ENCODE measurements around the gene PHLPP1. TPM values are rescaled to one million over a fixed set of nuclear protein-coding genes. Genes with fewer than 3 reads are reported as not detected.

The PHLPP1 gene
- total RNA-seq, 2 donors from 2014 or later: 8.1 to 11.6 TPM

GRCh38 chr18:62771494-62772270, 56.3 kb downstream of the PHLPP1 start:
- TF ChIP-seq CTCF (IDR thresholded peaks at IDR 0.05): no peak
- H3K4me3 ChIP-seq: no peak overlapping the region
- H3K27ac ChIP-seq: no peak overlapping the region
- peaks cover 9 to 16% of the 10 kb centered on the region in 2 donors for H3K4me1 ChIP-seq (ENCODE audit: control insufficient read depth in 1 of 2, low read depth in 2 of 2)
- no peaks in the 10 kb centered on the region for H3K9me3 ChIP-seq
- ATAC-seq (ENCODE audit: insufficient number of reproducible peaks, low FRiP score, low read depth) (no peak), DNase-seq (ENCODE audit: low spot score) (no peak)
- H3K27me3 ChIP-seq (replicated peaks; ENCODE audit: insufficient read depth): no peaks in the 10 kb centered on the region
- H3K36me3 ChIP-seq: no peaks in the 10 kb centered on the region

DNA sequence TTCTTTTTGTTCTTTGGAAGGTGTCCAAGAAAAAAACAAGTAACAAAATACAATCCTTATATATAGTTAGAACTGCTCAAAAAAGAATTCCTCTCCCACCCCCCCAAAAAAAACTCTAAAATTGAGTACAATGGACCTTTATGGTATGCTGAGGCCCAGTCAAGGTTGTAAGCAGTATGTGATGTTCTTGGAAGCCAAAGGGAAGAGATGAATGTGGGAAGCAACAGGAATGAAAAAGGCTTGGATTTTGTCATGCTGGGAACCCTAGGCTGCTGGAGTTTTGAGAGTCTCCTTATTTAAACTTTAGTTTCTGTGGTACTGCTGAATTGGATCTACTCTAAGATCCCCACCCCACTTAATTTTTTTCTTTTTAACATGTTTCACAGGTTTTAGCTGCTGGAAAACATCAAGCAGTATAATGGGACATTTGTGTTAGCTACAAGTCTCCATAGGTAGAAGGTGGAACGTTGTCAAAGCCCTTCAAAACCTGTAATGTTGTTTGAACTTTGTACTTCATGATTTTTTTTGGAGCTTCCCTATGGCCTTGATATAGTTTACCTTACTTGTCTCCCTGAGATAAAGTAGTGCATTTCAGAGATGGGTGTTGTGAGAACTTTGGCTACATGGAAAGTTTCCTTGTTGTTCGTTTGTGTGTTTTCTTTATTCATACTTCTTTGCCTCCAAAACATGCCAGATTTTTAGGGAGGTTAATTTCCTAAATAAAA, 57.7 kb downstream of the PHLPP1 start:
- no peaks in the 10 kb centered on the region for H3K9me3 ChIP-seq
- H3K4me3 ChIP-seq: no peak overlapping the region
- no peak for TF ChIP-seq CTCF (IDR thresholded peaks at IDR 0.05)
- no peak overlapping the region for H3K27ac ChIP-seq
- H3K36me3 ChIP-seq: no peaks in the 10 kb centered on the region
- peaks cover 3 to 5% of the 10 kb centered on the region in 2 donors for H3K4me1 ChIP-seq (ENCODE audit: control insufficient read depth in 1 of 2, low read depth in 2 of 2)
- H3K27me3 ChIP-seq (replicated peaks; ENCODE audit: insufficient read depth): no peaks in the 10 kb centered on the region
- DNase-seq (ENCODE audit: low spot score) (no peak), ATAC-seq (ENCODE audit: insufficient number of reproducible peaks, low FRiP score, low read depth) (no peak)

DNA sequence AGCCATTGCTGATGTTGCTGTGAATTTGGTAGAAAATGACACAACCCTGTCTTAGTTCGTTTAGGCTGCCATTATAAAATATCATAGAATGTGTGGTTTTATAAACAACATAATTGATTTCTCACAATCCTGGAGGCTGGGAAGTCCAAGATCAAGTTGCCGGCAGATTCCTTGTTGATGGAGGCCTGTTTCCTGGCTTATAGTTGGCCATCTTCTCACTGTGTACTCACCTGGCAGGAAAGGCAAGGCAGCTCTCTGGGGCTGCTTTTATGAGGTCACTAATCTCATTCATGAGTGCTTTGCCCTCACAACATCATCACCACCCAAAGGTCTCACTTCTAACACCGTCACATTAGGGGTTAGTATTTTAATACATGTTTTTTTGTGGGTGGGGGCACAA, 58.4 kb downstream of the PHLPP1 start:
- DNase-seq (ENCODE audit: low spot score) (no peak), ATAC-seq (ENCODE audit: insufficient number of reproducible peaks, low FRiP score, low read depth) (no peak)
- Histone ChIP-seq H3K27ac (no peak overlapping the region), H3K4me1 (ENCODE audit: control insufficient read depth in 1 of 2, low read depth in 2 of 2) (peaks cover 0 to 5% of the 10 kb centered on the region in 2 donors), H3K4me3 (no peak overlapping the region), H3K9me3 (no peaks in the 10 kb centered on the region), H3K36me3 (no peaks in the 10 kb centered on the region), H3K27me3 (replicated peaks; ENCODE audit: insufficient read depth) (no peaks in the 10 kb centered on the region)
- no peak for TF ChIP-seq CTCF (IDR thresholded peaks at IDR 0.05)

GRCh38 chr18:62776024-62776570, 60.8 kb downstream of the PHLPP1 start:
- no peak overlapping the region for H3K4me3 ChIP-seq
- TF ChIP-seq CTCF (IDR thresholded peaks at IDR 0.05): no peak
- DNase-seq (ENCODE audit: low spot score): no peak
- no peaks in the 10 kb centered on the region for H3K4me1 ChIP-seq (ENCODE audit: control insufficient read depth in 1 of 2, low read depth in 2 of 2)
- H3K27ac ChIP-seq: no peak overlapping the region
- H3K27me3 ChIP-seq (replicated peaks; ENCODE audit: insufficient read depth): no peaks in the 10 kb centered on the region
- ATAC-seq (ENCODE audit: insufficient number of reproducible peaks, low FRiP score, low read depth): no peak
- no peaks in the 10 kb centered on the region for H3K36me3 ChIP-seq
- no peaks in the 10 kb centered on the region for H3K9me3 ChIP-seq

- Histone ChIP-seq H3K9me3 (no peaks in the 10 kb centered on the region), H3K27me3 (replicated peaks; ENCODE audit: insufficient read depth) (no peaks in the 10 kb centered on the region), H3K36me3 (no peaks in the 10 kb centered on the region), H3K27ac (no peak overlapping the region), H3K4me3 (no peak overlapping the region), H3K4me1 (ENCODE audit: control insufficient read depth in 1 of 2, low read depth in 2 of 2) (no peaks in the 10 kb centered on the region)
- no peak for TF ChIP-seq CTCF (IDR thresholded peaks at IDR 0.05)
- ATAC-seq (ENCODE audit: insufficient number of reproducible peaks, low FRiP score, low read depth) (no peak), DNase-seq (ENCODE audit: low spot score) (no peak)
These were observed 62.5 kb downstream of the PHLPP1 start for GRCh38 chr18:62777814-62778213.

Measured in thoracic aorta (tissue), 2 donors.